H1 (cell line): ENCODE measurements around the gene WDFY3. TPM values are rescaled to one million over a fixed set of nuclear protein-coding genes. Genes with fewer than 3 reads are reported as not detected.

Experiments used
- CTCF ChIA-PET: fragments of 300-600 bp; sonication (Branson Sonifier 250); formaldehyde crosslinking; loops from one replicate; lab custom pipeline; 2021; ENCODE audit not compliant: partially characterized antibody; lab: Charles Lee
- POLR2A ChIA-PET: fragments of 300-600 bp; sonication (Branson Sonifier 250); formaldehyde crosslinking; loops from one replicate; lab custom pipeline; 2021; ENCODE audit warnings: inconsistent platforms; ENCODE audit not compliant: partially characterized antibody; lab: Charles Lee
- DNase-seq, 2 experiments: peaks; one replicate each; pipeline versions ENCODE4 v3.0.0 to v3.0.0-alpha.2; 2010 to 2022; ENCODE audit warnings: low spot score in 2 of 2, low read depth in 1 of 2, mixed read lengths in 1 of 2
- FAIRE-seq: peaks from 2 replicates; lab custom pipeline; 2011; peaks lifted over from hg19 to GRCh38; lab: Jason Lieb, UNC
- H2AFZ ChIP-seq: 2 replicates; pipeline ENCODE4 v1.8.1; 2012; ENCODE audit warnings: low read length, inconsistent platforms
- H2AK5ac ChIP-seq: 2 replicates; pipeline ENCODE4 v1.6.1; 2013; ENCODE audit warnings: low read depth, low read length
- H2BK120ac ChIP-seq: replicated peaks from 2 replicates; pipeline ENCODE3; 2013; ENCODE audit warnings: low read depth, low read length, inconsistent platforms
- H2BK12ac ChIP-seq: 2 replicates; pipeline ENCODE4 v1.6.1; 2013; ENCODE audit warnings: low read depth, low read length
- H2BK15ac ChIP-seq: 2 replicates; pipeline ENCODE4 v1.6.1; 2013; ENCODE audit warnings: low read length
- H2BK20ac ChIP-seq: 2 replicates; pipeline ENCODE4 v1.6.1; 2013; ENCODE audit warnings: low read length
- H2BK5ac ChIP-seq: 2 replicates; pipeline ENCODE4 v1.6.1; 2013; ENCODE audit warnings: low read depth, low read length
- H3K14ac ChIP-seq: 2 replicates; pipeline ENCODE4 v1.6.1; 2013; ENCODE audit warnings: inconsistent platforms; ENCODE audit not compliant: insufficient read length
- H3K18ac ChIP-seq: 2 replicates; pipeline ENCODE4 v1.6.1; 2013; ENCODE audit warnings: low read length; ENCODE audit errors: extremely low read depth
- H3K23ac ChIP-seq: 2 replicates; pipeline ENCODE4 v1.6.1; 2013; ENCODE audit warnings: inconsistent platforms; ENCODE audit not compliant: insufficient read length
- H3K23me2 ChIP-seq: 2 replicates; pipeline ENCODE4 v1.6.1; 2013; ENCODE audit warnings: low read depth, low read length
- H3K27ac ChIP-seq: 2 replicates; pipeline ENCODE4 v1.6.1; 2011; ENCODE audit warnings: low read depth, low read length, inconsistent platforms
- H3K27me3 ChIP-seq, 4 experiments: replicated peaks in 1 of 4; 1 replicate in 1 of 4; 2 replicates in 3 of 4; pipeline versions ENCODE4 v1.6.1 to v1.8.1; 2011 to 2013; ENCODE audit warnings: low read length in 3 of 4, mild to moderate bottlenecking in 3 of 4, inconsistent platforms in 2 of 4, mixed read lengths in 2 of 4, moderate library complexity in 1 of 4; ENCODE audit not compliant: control insufficient read depth in 3 of 4, insufficient read depth in 3 of 4; ENCODE audit errors: extremely low read depth in 1 of 4
- H3K36me3 ChIP-seq, 4 experiments: 2 replicates each; pipeline versions ENCODE4 v1.6.1 to v1.8.1; 2011 to 2013; ENCODE audit warnings: mild to moderate bottlenecking in 4 of 4, low read length in 3 of 4, moderate library complexity in 2 of 4, control low read depth in 1 of 4, inconsistent platforms in 1 of 4; ENCODE audit not compliant: insufficient read depth in 4 of 4, control insufficient read depth in 2 of 4
- H3K4ac ChIP-seq: replicated peaks from 2 replicates; pipeline ENCODE3; 2013; ENCODE audit warnings: low read length, low read depth, mixed read lengths, inconsistent platforms; ENCODE audit not compliant: insufficient read length
- H3K4me1 ChIP-seq, 4 experiments: replicated peaks in 1 of 4; 1 replicate in 1 of 4; 2 replicates in 3 of 4; pipeline versions ENCODE4 v1.6.1 to v1.8.1; 2011 to 2013; ENCODE audit warnings: low read length in 3 of 4, inconsistent platforms in 2 of 4, mixed read lengths in 1 of 4; ENCODE audit not compliant: insufficient read depth in 4 of 4, control insufficient read depth in 3 of 4
- H3K4me2 ChIP-seq, 2 experiments: 2 replicates each; pipeline versions ENCODE4 v1.6.1 to v1.8.1; 2011 to 2013; ENCODE audit warnings: low read depth in 2 of 2, low read length in 2 of 2, control low read depth in 1 of 2, inconsistent platforms in 1 of 2, mild to moderate bottlenecking in 1 of 2; ENCODE audit not compliant: insufficient read depth in 1 of 2
- H3K4me3 ChIP-seq, 4 experiments: fragments of 200-600, 300-600 bp in 1 of 4; sonication (generic), shearing (Covaris generic), sonication (Bioruptor Twin) in 1 of 4; 2 replicates each; pipeline versions ENCODE4 v1.5.1 to v1.8.1; 2011 to 2016; ENCODE audit warnings: low read length in 4 of 4, low read depth in 3 of 4, control low read depth in 2 of 4, inconsistent platforms in 2 of 4, mild to moderate bottlenecking in 2 of 4, mixed read lengths in 1 of 4, moderate library complexity in 1 of 4; ENCODE audit not compliant: insufficient read depth in 2 of 4; ENCODE audit errors: extremely low read depth in 1 of 4
- H3K56ac ChIP-seq: replicated peaks from 2 replicates; pipeline ENCODE3; 2013; ENCODE audit warnings: low read depth, mild to moderate bottlenecking, mixed read lengths, low read length, inconsistent platforms; ENCODE audit not compliant: insufficient read length
- H3K79me1 ChIP-seq: 2 replicates; pipeline ENCODE4 v1.6.1; 2013; ENCODE audit warnings: low read depth, low read length, control low read depth
- H3K79me2 ChIP-seq, 2 experiments: 2 replicates each; pipeline versions ENCODE4 v1.6.1 to v1.8.1; 2012 to 2013; ENCODE audit warnings: low read length in 2 of 2, mild to moderate bottlenecking in 2 of 2, inconsistent platforms in 1 of 2; ENCODE audit not compliant: insufficient read depth in 2 of 2, control insufficient read depth in 1 of 2
- H3K9ac ChIP-seq, 4 experiments: replicated peaks in 1 of 4; 1 replicate in 1 of 4; 2 replicates in 3 of 4; pipeline versions ENCODE4 v1.6.1 to v1.8.1; 2011 to 2013; ENCODE audit warnings: low read depth in 3 of 4, low read length in 3 of 4, control low read depth in 2 of 4, mild to moderate bottlenecking in 2 of 4, moderate library complexity in 2 of 4, inconsistent platforms in 1 of 4; ENCODE audit errors: extremely low read depth in 1 of 4
- H3K9me3 ChIP-seq, 2 experiments: 2 replicates each; pipeline versions ENCODE4 v1.6.1 to v1.8.1; 2012 to 2013; ENCODE audit warnings: mild to moderate bottlenecking in 2 of 2, moderate library complexity in 2 of 2, control low read depth in 1 of 2, inconsistent platforms in 1 of 2, low read depth in 1 of 2, low read length in 1 of 2, mixed read lengths in 1 of 2; ENCODE audit not compliant: insufficient read depth in 2 of 2
- H4K20me1 ChIP-seq, 2 experiments: replicated peaks in 1 of 2; 2 replicates each; pipeline versions ENCODE3 to v1.8.1; 2011 to 2013; ENCODE audit warnings: inconsistent platforms in 2 of 2, low read length in 2 of 2, mild to moderate bottlenecking in 1 of 2; ENCODE audit not compliant: insufficient read depth in 2 of 2, control insufficient read depth in 1 of 2
- H4K5ac ChIP-seq: 2 replicates; pipeline ENCODE4 v1.6.1; 2013; ENCODE audit warnings: low read length, low read depth, mixed read lengths, inconsistent platforms; ENCODE audit not compliant: insufficient read length
- H4K8ac ChIP-seq: 2 replicates; pipeline ENCODE4 v1.8.0; 2013; ENCODE audit warnings: mild to moderate bottlenecking, moderate library complexity, low read length, inconsistent platforms; ENCODE audit not compliant: insufficient read depth; ENCODE audit errors: extremely low read depth
- H4K91ac ChIP-seq: replicated peaks from 2 replicates; pipeline ENCODE3; 2013; ENCODE audit warnings: low read length, mixed read lengths, inconsistent platforms; ENCODE audit not compliant: insufficient read length
- ATF2 ChIP-seq: IDR thresholded peaks from 2 replicates; pipeline ENCODE4 v1.6.1; 2012; ENCODE audit warnings: low read length, inconsistent platforms
- ATF3 ChIP-seq: IDR thresholded peaks from 2 replicates; pipeline ENCODE4 v1.6.1; 2011; ENCODE audit warnings: low read depth, mild to moderate bottlenecking, low read length; ENCODE audit not compliant: insufficient read depth
- CEBPB ChIP-seq: IDR thresholded peaks from 2 replicates; pipeline ENCODE4 v1.6.1; 2012; ENCODE audit warnings: low read depth, low read length
- CREB1 ChIP-seq: IDR thresholded peaks from 2 replicates; pipeline ENCODE4 v1.6.1; 2012; ENCODE audit warnings: inconsistent platforms
- EP300 ChIP-seq, 2 experiments: IDR thresholded peaks; 1 replicate in 1 of 2; 2 replicates in 1 of 2; pipeline ENCODE4 v1.6.1; 2011 to 2012; ENCODE audit warnings: low read depth in 2 of 2, low read length in 2 of 2, mild to moderate bottlenecking in 2 of 2, borderline replicate concordance in 1 of 2, inconsistent platforms in 1 of 2, moderate library complexity in 1 of 2
- RXRA ChIP-seq: IDR thresholded peaks from 2 replicates; pipeline ENCODE4 v1.6.1; 2011; ENCODE audit warnings: low read depth, mild to moderate bottlenecking, low read length, moderate library complexity; ENCODE audit not compliant: insufficient read depth
- SAP30 ChIP-seq: fragments of 300-600 bp; sonication (generic); IDR thresholded peaks from 2 replicates; pipeline ENCODE4 v1.7.1; 2012; ENCODE audit warnings: low read length, moderate library complexity, mild to moderate bottlenecking, inconsistent platforms; ENCODE audit not compliant: insufficient read depth, insufficient replicate concordance
- WGBS, 2 experiments: shearing (Covaris generic) in 1 of 2; methylation state at CpG; one replicate each; pipeline versions ENCODE4 v1.1.6 to v1.1.7; 2013 to 2015; ENCODE audit warnings: low lambda C conversion rate in 2 of 2, mixed read lengths in 2 of 2, inconsistent platforms in 1 of 2, low coverage in 1 of 2, missing lambda C conversion rate in 1 of 2; ENCODE audit not compliant: insufficient replicate concordance in 2 of 2, insufficient coverage in 1 of 2, insufficient read length in 1 of 2; ENCODE audit errors: extremely low coverage in 1 of 2, missing lambda C conversion rate in 1 of 2; 5-methylcytosine and 5-hydroxymethylcytosine counted together
- polyA plus RNA-seq, 7 experiments: library from polyadenylated mRNA; depleted of rRNA in 3 of 7; stranded (reverse) in 5 of 7; unstranded in 2 of 7; fragments of >200 nt in 5 of 7; fragments of 200-250 nt in 2 of 7; gene quantifications; 1 replicate in 5 of 7; 2 replicates in 1 of 7; 4 replicates in 1 of 7; pipeline versions ENCODE4 v1.2.1 to v1.2.3, GENCODE V29; 2011 to 2013; ENCODE audit warnings: missing spikeins in 2 of 7, mixed read lengths in 2 of 7
- total RNA-seq: library from RNA; stranded (reverse); fragmentation: NEBNext Ultra II Directional; extraction: Animal tissue kit (Norgen Biotek cat#: 25700); gene quantifications from 2 replicates; pipeline ENCODE4 v1.2.1, GENCODE V29; 2021

Gene WDFY3
- total and polyA plus RNA-seq, 2 of the 8 experiments (the other 6 are each of a cell fraction or from before 2014, with no cell fraction given) = 25.6 to 62.4 TPM

- Histone ChIP-seq H3K56ac (no peak overlapping the region), H3K27ac (no peak overlapping the region), H2BK120ac (no peak overlapping the region), H4K8ac (no peak overlapping the region), H3K4me2 (no peak overlapping the region), H3K79me1 (no peaks in the 10 kb centered on the region; the same call in 1 of the 2 replicates), H3K4ac (no peak overlapping the region), H3K4me1 (no peaks in the 10 kb centered on the region; a peak in 2 of 7 replicates), H3K23me2 (no peaks in the 10 kb centered on the region), H4K5ac (no peak overlapping the region), H3K9ac (no peak overlapping the region), H2BK5ac (no peak overlapping the region), H3K9me3 (no peaks in the 10 kb centered on the region), H4K91ac (no peak overlapping the region), H3K36me3 (peaks cover 0 to 3% (median 0%) of the 10 kb centered on the region in 4 experiments; a peak in 2 of 8 replicates), H2BK20ac (no peak overlapping the region), H3K18ac (no peak overlapping the region), H3K23ac (no peak overlapping the region), H2AFZ (no peak overlapping the region), H3K27me3 (no peaks in the 10 kb centered on the region), H2AK5ac (no peak overlapping the region), H3K79me2 (peaks cover 0 to 27% of the 10 kb centered on the region in 2 experiments; a peak in 2 of 4 replicates), H3K14ac (no peak overlapping the region), H2BK15ac (no peak overlapping the region), H4K20me1 (no peaks in the 10 kb centered on the region), H2BK12ac (no peak overlapping the region), H3K4me3 (no peak overlapping the region)
- 88% methylated on average over 2 of the region's 2 CpGs; no CpG with 5 or more reads in 1 of the 2 experiments for WGBS, 2 experiments
- DNase-seq (no peak), FAIRE-seq (no peak)
- POLR2A ChIA-PET = interaction anchor here (1.0 kb wide), 1 partner anchor 10 kb away, joined by 3 read pairs; no protein-coding TSS in a partner anchor
- CTCF ChIA-PET = no interaction called here
- no peak for TF ChIP-seq ATF3
- no peak for TF ChIP-seq ATF2
- TF ChIP-seq RXRA = no peak
- TF ChIP-seq CEBPB = no peak
- no peak for TF ChIP-seq EP300 (IDR thresholded peaks at IDR 0.05; ENCODE audit: borderline replicate concordance in 1 of 2, low read depth in 2 of 2, low read length in 2 of 2)
- TF ChIP-seq CREB1 = no peak
- TF ChIP-seq SAP30 = no peak
Observed at GRCh38 chr4:84862064-84862463, 104.4 kb downstream of the WDFY3 start.
